Esophagus muscularis mucosa (tissue), 4 donors: ENCODE measurements around the gene PGK1.

Experiments used
- EP300 ChIP-seq: sonication (generic); formaldehyde crosslinking; IDR thresholded peaks from one replicate; pipeline ENCODE4 v1.6.1; 2017; ENCODE audit warnings: antibody characterized with exemption
- POLR2A ChIP-seq: fragments of 450-650 bp; IDR thresholded peaks from one replicate; pipeline ENCODE4 v1.6.1; 2017; ENCODE audit warnings: antibody characterized with exemption, moderate library complexity, mild to moderate bottlenecking, low read depth
- POLR2AphosphoS5 ChIP-seq, 2 donors: sonication (generic); formaldehyde crosslinking; IDR thresholded peaks; one replicate each; pipeline ENCODE4 v1.6.1; 2017; ENCODE audit warnings: antibody characterized with exemption in 2 of 2
- TF ChIP-seq, protein P1 (sequence below), 3 experiments: fragments of 200-600 bp in 2 of 3; fragments of 450-650 bp in 1 of 3; sonication (generic) in 2 of 3; IDR thresholded peaks; one replicate each; pipeline ENCODE4 v1.5.1; 2017 to 2019; ENCODE audit warnings: antibody characterized with exemption in 3 of 3, mild to moderate bottlenecking in 2 of 3, moderate library complexity in 1 of 3

DNA sequence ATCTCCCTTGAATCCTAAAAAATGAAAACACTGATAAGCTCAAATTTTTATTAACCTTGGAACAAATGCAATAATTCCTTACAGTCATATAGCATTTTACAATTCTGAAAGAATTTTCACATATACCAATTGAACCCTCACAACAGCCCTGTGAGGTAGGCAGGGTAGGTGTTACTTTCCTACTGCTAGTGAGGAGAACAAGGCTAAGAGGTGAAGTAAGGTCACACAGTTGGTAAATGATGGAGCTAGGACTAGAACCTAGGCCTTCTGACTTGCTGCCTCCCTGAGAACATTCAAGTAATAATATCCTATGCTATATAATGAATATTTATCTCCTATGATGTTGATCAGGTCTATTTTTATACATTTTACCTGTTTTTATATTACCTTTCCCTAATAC lies 25.7 kb downstream of the PGK1 start:
- TF ChIP-seq, protein P1, sequence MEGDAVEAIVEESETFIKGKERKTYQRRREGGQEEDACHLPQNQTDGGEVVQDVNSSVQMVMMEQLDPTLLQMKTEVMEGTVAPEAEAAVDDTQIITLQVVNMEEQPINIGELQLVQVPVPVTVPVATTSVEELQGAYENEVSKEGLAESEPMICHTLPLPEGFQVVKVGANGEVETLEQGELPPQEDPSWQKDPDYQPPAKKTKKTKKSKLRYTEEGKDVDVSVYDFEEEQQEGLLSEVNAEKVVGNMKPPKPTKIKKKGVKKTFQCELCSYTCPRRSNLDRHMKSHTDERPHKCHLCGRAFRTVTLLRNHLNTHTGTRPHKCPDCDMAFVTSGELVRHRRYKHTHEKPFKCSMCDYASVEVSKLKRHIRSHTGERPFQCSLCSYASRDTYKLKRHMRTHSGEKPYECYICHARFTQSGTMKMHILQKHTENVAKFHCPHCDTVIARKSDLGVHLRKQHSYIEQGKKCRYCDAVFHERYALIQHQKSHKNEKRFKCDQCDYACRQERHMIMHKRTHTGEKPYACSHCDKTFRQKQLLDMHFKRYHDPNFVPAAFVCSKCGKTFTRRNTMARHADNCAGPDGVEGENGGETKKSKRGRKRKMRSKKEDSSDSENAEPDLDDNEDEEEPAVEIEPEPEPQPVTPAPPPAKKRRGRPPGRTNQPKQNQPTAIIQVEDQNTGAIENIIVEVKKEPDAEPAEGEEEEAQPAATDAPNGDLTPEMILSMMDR (IDR thresholded peaks at IDR 0.05): no peak
- TF ChIP-seq POLR2A: no peak
- no peak for TF ChIP-seq POLR2AphosphoS5 (IDR thresholded peaks at IDR 0.05)
- no peak for TF ChIP-seq EP300
